Fibroblast of peridontal ligament (primary cell): ENCODE data around the gene CLIC1.

Experiments used
- DNase-seq: peaks from one replicate; pipeline ENCODE4 v3.0.0-alpha.2; 2010; ENCODE audit errors: extremely low read depth

Gene CLIC1

DNA sequence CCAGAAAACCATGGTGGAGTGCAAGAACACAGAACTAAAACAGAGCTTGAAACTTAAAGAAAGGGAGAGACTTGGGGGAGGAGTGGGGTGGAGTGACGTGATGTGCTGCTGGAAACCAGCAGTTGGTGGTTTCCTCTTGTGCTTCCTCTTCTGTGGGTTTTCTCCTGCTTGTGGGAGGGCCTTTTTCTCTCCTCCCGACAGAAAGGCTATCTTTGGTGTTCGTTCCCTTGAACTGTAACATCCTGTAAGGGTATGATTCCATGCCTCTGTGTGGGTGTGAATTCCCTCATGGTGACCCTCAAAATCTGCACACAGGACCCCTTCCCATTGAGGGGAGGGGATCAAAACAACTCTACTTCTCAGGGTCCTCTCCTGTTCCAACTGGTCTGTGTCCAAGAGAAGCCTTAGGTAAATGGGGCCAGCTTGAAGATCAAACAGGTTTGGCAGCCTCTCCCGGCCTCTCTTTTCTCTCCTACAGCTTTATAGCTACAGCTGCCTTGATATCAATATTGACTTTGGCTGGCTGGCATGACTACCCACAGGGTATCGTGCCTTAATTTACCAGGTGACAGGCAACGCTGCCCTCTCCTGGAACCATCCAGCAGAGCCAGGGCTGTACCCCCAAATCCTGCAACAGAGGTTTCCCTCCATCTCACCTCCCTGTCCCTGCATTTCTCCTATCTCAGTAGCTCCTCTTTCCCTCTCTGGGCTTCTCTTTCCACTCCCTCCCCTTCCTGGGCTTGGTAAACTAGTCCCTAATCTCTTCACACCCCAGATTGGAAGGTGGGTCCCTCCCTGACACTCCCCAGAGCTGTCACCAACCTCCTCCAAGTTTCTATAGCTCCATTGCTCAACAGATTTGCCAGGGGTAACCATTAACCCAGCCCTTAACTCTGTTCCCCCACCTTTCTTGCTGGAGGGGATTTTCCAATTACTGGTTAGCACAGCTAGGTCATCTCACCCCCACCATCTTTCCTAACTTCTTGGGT, 2.0 kb upstream of the CLIC1 start:
- peak; percentile 88 for DNase-seq

DNA sequence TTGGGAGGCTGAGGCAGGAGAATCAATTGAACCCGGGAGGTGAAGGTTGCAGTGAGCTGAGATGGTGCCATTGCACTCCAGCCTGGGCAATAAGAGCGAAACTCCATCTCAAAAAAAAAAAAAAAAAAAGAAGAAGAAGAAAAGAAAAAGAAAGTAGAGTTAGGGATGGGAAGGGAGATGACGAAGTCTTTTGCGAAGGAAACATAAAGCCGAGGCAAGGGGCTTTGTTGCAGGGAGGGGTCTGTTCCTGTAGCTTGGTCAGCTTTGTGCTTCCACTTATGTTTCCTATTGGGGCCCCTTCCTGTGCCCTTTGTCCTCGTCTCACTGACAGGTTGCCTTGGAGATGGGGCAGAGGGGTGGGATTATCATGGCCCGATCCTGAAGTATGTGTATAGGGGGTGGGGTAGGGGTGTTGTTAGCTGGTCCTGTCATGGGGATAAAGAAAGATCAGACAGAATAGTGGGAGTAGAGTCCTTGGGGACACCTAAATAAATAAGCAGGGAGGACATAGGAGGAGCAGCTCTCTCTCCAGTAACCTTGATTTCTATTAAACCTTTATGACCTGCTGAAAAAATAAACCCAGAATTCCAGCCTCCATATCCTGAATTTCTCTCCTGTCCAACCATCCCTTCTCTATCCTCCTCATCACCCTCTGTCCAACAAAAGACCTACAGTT, 1.1 kb upstream of the CLIC1 start:
- no peak for DNase-seq

DNA sequence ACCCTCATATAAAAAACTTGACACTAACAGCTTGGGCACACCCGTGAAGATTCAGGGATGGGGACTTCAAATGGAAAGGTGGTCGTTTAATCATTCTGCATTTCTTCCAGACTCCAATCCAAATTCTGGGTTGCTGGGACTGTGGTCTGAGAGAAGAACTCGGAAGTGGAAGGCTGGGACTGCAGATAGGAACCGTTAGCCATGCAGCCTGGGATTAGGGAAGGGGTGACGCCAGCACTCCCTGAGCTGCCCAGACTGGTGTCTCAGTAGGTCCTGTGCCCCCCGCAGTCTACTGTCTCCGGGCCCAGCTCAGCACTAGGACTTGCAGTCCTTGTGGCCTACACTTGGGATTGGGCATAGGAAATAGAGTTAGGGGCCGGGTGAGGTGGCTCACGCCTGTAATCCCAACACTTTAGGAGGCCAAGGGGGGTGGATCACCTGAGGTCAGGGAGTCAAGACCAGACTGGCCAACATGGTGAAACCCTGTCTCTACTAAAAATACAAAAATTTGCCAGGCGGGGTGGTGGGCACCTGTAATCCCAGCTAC, 511 bp upstream of the CLIC1 start:
- DNase-seq: no peak

DNA sequence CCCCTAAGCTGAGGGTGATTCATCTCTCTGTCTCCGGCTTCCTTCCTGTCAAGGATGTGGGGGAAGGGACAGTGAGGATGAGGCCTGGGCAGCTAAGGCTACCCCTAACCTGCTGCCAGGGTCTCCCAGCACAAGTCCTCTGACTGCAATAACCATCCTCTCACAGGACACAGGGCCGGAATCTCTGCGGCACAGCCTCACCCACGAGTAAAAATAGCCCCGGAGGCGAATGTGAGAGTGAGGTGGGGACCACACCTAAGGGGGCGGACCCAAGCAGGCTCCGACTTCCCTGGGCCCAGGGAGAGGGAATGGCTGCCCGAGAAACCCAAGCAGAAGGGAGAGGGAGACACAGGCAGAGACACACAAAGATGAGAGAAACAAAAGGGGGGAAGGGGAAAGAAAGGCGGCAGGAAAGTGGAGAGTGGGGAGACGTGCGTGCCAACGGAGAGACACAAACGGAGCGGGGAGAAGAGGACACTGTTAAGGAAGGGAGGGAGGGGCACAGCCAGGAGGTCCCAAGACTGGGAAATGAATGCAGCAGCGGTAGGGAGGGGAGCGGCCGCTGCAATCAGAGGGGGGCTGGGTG, 1.4 kb downstream of the CLIC1 start:
- peak; percentile 56 for DNase-seq

DNA sequence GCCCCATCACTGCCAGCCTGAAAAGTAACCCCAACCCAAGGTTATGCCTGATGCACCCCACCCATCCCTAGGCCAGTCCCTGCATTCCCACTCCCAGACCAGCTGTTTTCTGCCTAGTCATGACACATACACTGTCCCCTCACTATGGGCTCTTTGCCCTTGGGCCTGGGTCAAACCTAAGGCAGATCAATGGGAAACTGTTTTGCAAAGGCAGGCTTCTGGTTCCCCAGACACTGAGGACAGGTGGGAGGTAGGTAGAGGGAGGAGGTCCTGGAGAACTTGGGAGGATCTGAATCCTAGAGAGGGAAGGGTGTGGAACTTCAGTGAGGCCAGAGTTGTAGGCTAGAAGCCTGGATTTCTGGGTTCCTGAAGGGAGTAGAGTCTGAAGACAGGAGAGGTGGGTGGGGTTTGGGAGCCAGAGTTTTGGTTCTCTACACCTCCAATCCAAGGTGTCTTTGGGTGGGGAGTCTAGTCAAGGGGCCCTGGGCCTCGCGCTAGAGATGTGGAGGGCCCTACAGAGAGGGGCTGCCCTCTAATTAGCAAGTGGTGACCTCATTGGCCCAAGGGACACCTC, 2.0 kb downstream of the CLIC1 start:
- DNase-seq: no peak

DNA sequence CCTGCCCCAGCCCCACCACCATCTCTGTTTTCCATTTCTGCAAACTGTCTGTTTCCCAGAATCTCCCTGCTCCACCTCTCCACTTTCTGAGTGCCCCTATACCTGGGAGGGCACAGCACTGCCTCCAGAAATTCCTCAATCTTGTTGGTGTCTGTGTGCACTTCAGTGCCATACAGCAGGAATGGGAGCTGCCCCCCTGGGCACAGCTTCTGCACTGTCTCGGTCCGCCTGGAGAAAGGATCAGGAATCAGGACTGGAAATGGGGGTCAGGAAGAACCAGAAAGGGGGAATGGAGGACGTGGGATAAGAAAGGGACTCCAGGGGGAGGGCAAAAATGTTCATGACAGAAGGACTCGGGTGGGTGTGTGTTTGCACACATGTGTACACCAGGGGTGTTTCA, 2.6 kb downstream of the CLIC1 start:
- no peak for DNase-seq

DNA sequence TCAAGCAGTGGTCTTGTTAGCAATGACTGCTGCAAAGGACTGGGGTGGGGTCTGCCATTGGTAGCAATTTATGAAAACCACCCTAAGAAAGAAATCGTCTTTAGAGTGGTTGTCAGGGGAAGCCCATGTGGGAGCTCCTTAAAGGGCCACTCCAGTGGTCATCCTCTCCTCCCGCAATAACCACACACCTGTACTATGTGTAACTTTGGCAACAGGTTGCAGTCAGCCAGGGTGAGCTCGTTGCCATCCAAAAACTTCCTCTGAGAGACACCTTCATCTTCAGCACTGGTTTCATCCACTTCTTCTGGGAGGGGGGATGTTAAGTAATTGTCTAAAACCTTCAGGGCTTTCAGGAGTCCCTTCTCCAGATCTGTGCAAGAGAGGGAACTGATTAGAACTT, 4.3 kb downstream of the CLIC1 start:
- no peak for DNase-seq

DNA sequence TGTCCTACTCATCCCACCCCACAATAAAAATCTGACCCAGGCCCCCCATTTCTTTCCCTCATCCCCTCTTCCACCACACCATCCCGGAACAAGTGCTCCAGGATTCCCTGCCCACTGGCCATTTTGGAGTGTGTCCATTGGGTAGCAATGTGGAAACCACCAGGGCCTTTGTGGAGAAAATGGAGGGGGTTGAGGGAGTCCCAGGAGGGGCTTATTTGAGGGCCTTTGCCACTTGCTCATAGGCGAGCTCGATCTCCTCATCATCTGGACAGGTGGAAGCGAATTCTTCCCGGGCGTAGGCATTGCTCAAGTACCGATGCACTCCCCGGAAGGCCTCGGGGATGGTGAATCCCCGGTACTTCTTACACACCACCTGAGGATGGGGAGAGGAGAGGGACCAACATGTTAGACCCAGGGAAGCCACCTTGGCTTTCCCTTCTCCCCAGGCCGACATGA, 5.7 kb downstream of the CLIC1 start:
- no peak for DNase-seq

DNA sequence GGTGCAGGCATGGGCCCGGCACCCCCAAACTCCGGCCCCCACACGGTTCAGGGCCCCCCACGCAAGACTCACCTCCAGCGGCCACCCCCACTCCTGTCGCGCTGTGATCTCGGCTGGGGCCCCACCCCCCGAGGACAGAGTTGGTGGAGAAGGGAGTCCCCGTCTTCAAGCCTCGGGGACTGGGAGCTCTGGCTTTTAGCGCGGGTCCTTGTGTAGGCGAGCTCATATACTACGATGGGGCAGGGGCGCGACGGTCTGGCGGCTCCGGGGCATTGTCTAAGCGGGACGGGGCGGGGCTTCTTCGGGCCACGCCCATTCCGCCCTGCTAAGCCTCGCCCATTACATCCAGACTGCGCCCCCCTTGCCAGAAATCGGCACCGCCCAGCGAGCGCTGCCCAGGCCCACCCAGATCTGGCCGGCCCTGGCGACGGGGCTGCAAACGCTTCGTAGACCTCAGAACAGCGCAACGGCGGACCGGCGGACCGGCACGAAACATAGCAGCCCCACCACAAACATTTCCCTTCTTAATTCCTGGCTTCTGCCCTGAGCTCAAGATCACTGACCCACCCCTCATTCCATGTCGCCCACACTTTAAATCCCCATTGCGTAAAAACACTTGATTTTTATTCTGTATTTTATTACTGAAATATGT, 6.2 kb downstream of the CLIC1 start:
- peak; percentile 89 for DNase-seq

DNA sequence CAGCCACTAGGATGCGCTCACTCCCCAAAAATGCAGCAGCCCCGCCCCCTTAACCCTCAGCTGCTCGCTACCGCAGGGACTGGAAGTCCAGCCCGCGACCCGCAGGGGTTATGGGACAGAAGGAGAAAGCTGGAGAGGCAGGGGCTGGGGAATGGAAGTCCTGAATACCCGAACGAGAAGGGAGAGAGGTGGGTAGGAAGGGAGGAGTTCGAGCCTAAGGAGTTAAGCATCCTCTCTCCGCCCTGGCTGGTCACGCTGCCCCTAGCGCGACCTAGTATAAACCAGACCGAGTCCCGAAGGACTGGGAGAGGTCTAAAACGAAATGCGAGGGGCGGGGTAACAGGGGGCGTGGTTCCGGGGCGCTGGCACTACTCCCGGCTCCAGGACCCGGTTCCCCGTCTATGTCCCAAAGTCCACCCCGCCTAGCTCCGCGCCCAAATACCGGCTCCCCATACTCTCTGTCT, 6.8 kb downstream of the CLIC1 start:
- DNase-seq: peak; percentile 90

DNA sequence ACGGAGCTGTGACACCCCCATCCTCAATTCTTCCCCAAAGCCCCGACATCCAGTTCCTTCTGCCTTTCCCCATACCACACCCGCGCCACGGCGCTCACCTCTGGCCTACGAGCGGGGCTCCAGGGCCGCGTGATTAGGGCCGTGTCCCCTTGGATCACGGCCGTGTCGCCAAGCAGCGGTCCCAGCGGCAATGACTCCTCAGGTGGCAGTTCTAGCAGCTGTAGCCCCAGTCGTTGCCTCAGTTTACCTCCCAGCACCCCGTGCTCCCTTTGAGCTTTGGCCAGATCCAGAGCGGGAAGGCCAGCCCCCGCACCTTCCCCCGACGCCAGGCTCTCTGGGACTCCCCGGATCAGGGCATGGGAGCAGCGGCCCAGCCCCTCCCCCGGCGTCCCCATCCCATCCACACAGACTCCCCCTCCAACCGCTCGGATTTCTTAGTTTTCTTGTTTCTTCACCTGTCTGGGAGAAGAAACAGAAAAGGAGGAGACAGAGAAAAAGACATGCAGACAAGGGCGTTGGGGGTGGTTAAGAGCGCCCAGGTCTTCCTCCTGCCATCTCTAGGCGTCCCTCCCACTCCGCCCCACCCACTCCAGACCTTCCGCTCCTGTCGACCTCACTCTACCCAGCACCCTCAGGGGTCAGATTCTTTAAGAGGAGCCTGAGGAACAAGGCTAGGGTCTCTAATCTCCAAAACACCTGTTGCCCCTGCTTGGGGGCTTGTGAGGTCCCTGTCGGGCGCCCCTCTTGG, 7.4 kb downstream of the CLIC1 start, which contains the start of gene DDAH2:
DDAH2 (minus strand) TSS at position 533 of the 748 bp plus-strand sequence; CDS start at position 395, 138 bp downstream.
- DNase-seq: no peak

DNA sequence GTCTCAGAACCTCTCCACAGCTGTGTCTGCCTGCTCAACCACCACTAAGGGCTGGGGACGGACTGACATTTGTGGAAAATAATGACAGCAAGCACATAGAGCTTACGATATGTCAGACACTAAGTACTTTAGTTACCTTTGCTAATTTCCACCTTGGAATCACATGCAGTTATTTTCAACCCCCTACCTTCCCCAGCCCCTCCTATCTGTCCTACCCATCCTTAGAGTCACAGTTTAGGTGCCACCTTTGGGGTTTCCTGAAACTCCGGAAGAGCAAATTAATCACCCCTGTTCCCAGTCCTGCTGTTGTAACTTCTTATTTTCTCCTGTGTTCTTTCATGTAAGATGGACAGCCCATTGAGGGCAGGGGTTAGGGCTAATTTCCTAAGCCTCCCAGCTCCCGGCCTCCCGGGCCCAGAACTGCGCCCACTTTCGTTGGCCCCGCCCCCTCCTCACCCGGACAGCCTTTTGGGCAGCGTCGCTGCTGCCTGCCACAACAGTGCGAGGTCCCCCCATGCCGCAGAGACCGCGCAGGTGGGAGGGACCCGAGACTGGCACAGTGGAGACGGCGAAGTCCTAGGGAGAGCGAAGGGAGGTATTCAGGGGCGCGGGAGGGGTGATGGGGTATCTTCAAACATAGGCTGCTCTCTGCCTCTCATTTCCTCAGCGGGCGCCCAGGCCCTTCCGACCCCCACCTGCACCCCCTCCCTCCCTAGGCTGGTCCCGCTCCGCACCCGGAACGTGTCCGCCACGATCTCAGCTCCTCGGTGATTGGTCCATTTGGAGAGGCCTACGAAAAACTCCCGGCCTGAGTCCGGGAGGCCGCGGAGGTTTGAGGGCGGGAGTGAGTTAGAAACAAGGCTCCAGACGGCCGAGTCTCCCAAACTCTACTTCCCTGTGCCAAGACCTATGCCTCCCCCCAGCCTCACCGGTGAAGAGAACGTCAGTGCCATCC, 8.3 kb downstream of the CLIC1 start:
- DNase-seq: no peak

DNA sequence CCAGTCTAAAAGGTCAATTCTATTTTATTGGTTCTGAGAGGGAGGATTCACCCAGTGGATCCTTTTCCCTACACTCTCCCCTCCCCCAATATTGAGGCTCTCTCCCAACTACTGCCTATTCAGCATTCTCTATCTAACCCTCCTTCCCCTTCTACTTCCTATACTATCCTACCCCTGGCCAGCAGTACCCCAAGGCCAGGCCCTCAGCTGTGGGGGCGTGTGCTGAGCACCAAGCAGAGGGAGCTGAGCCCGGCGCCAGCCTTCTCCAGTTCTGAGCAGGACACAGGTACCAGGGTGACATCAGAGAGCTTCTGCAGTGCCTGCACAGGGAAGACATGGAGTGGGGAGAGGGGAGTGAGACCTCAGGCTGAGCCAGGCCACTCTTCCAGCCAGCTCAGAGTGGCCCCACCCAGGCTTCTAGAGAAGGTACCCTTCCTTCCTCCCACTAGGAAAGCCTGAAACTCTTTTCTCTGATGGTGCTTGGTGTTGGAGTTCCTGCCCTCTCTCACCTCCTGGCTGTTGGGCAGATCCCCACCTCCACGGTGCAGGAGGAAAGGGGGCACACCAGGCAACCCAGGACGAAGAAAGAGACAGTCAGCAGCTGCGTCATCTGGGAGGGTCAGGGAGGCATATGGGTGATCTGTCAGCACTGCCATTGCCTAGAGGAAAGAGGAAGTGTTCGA, 9.2 kb downstream of the CLIC1 start:
- DNase-seq: no peak

DNA sequence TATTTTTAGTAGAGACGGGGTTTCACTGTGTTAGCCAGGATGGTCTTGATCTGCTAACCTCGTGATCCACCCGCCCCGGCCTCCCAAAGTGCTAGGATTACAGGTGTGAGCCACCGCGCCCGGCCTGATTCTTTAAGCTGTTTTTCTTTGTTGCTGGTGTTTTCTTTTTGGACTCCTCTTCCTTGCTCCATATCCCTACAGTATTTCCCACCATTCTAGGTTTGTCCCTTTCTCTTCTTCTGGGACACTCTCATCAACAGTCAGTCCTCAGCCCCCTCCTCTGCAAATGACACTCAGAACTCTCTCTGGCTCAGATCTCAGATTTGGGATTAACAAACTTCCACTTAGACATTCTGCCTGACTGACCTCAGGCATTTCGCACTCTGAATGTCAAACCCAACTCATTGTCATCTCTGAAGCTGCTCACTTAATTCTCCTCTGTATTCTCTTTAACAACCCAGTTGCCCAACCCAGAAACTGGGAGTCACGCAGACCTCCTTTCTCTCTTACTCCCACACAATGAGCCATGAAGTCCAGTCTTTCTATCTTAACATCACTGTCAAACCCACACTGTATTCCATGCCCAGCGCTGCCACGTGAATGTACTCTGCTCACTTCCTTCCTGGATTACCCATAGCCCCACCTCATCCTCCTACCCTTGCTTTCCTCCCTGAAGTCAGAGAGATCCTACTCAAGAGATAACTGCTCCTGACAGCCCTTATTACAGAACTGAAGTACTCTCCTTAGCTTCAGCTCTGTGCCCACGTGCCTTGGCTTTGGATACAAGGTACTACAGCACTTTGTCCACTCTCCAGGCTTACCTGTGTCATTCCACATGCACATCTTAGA, 10.6 kb downstream of the CLIC1 start:
- DNase-seq: no peak

DNA sequence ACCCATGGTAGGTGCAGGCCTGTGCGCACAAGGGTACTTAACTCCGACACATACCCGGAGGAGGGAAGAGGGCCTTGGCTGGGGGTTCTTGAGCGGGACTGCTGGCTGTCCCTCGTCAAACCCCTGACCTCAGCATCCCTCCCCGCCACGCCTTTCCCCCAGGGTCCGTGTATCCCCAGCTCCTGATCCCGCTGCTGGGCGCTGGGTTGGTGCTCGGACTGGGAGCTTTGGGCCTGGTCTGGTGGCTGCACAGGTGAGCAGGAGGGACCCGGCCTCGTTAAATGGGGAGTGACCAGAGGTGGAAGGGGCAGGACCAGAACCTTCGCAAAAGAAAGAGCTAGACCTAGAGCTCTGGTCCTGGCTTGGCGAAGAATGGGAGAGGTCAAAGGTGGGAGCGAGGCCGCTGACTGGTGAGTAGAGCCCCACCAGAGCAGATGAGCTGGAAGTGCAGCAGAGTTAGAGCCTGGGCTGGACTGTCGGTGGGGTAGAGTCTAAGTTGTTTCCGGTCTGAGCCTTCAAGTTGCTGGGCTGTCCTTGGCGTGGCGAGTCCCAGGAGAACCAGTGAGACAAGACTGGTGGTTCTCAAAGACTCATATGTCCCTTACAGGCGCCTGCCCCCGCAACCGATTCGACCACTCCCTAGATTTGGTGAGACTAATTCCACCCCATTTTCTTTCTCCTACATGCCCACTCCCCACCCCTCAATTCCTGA, 12.2 kb downstream of the CLIC1 start:
- DNase-seq: no peak

DNA sequence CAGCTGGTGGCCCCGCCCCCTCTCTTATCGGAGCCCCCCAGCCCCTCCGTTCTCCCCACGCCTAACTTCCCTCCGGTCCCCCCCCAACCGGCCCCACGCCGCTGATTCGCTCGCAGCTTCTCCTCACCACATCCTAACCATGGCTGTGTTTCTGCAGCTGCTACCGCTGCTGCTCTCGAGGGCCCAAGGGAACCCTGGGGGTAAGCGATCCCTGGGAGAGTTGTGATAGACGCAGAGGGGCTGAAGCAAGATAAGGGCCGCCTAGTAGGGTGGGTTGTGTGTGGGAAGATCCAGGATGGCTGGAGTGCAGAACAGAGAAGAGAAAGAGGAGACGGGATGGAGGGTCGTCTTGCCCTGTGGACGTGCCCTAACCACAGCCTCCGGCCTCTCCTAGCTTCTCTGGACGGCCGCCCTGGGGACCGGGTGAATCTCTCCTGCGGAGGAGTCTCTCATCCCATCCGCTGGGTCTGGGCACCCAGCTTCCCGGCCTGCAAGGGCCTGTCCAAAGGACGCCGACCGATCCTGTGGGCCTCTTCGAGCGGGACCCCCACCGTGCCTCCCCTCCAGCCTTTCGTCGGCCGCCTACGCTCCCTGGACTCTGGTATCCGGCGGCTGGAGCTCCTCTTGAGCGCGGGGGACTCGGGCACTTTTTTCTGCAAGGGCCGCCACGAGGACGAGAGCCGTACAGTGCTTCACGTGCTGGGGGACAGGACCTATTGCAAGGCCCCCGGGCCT, 12.9 kb downstream of the CLIC1 start, which contains the start of gene MPIG6B:
MPIG6B (plus strand) TSS at position 129 of the 735 bp plus-strand sequence; CDS start at position 140, 11 bp downstream.
- no peak for DNase-seq
